HepG2 (cell line): ENCODE data around the gene ARG1. TPM values are rescaled to one million over a fixed set of nuclear protein-coding genes. Genes with fewer than 3 reads are reported as not detected.

Source experiments
- DPF2 ChIP-seq: sonication (generic); formaldehyde crosslinking; IDR thresholded peaks from 2 replicates; pipeline ENCODE4 v1.4.0; 2020; ENCODE audit warnings: mild to moderate bottlenecking, low read depth, missing genetic modification reagents, borderline replicate concordance
- FOXJ3 ChIP-seq: sonication (generic); formaldehyde crosslinking; IDR thresholded peaks from 2 replicates; pipeline ENCODE4 v1.4.0; 2020; ENCODE audit warnings: missing genetic modification reagents, mild to moderate bottlenecking, borderline replicate concordance
- HOXA3 ChIP-seq: sonication (generic); formaldehyde crosslinking; IDR thresholded peaks from 2 replicates; pipeline ENCODE4 v1.5.0; 2020; ENCODE audit warnings: missing genetic modification reagents
- LCORL ChIP-seq, 2 experiments: fragments of 450-650 bp in 1 of 2; sonication (generic) in 1 of 2; formaldehyde crosslinking in 1 of 2; IDR thresholded peaks; 2 replicates each; pipeline versions ENCODE4 v1.5.0 to v1.6.1; 2017 to 2020; ENCODE audit warnings: antibody characterized with exemption in 1 of 2, missing genetic modification reagents in 1 of 2
- NONO ChIP-seq, 2 experiments: fragments of 450-650 bp in 1 of 2; sonication (generic) in 1 of 2; formaldehyde crosslinking in 1 of 2; IDR thresholded peaks in 1 of 2; conservative IDR thresholded peaks in 1 of 2; 2 replicates each; pipeline versions ENCODE4 v1.6.1 to v1.8.0; 2017 to 2022; ENCODE audit warnings: mild to moderate bottlenecking in 1 of 2, missing genetic modification reagents in 1 of 2, moderate library complexity in 1 of 2
- NR2F2 ChIP-seq: IDR thresholded peaks from 2 replicates; pipeline ENCODE4 v1.6.1; 2012; ENCODE audit warnings: low read depth, inconsistent platforms, borderline replicate concordance
- SALL1 ChIP-seq: sonication (generic); formaldehyde crosslinking; IDR thresholded peaks from 2 replicates; pipeline ENCODE4 v1.8.0; 2022; ENCODE audit warnings: mild to moderate bottlenecking, missing genetic modification reagents
- SOX13 ChIP-seq, 3 experiments: fragments of 450-650 bp in 1 of 3; sonication (generic) in 1 of 3; formaldehyde crosslinking in 1 of 3; IDR thresholded peaks in 2 of 3; conservative IDR thresholded peaks in 1 of 3; 2 replicates each; pipeline versions ENCODE4 v1.5.0 to v1.6.1; 2016 to 2020; ENCODE audit warnings: antibody characterized with exemption in 1 of 3, mild to moderate bottlenecking in 1 of 3, missing compliant biosample characterization in 1 of 3, missing genetic modification reagents in 1 of 3, moderate library complexity in 1 of 3
- SOX6 ChIP-seq, 2 experiments: fragments of 450-650 bp in 1 of 2; sonication (generic) in 1 of 2; formaldehyde crosslinking in 1 of 2; IDR thresholded peaks; 2 replicates each; pipeline versions ENCODE4 v1.4.0 to v1.6.1; 2017 to 2020; ENCODE audit warnings: antibody characterized with exemption in 1 of 2, mild to moderate bottlenecking in 1 of 2, missing genetic modification reagents in 1 of 2
- STAG1 ChIP-seq: sonication (generic); formaldehyde crosslinking; IDR thresholded peaks from 2 replicates; pipeline ENCODE4 v1.4.0; 2020; ENCODE audit warnings: missing genetic modification reagents
- TGIF2 ChIP-seq: IDR thresholded peaks from 2 replicates; pipeline ENCODE4 v1.6.1; 2016; ENCODE audit warnings: control low read depth, missing compliant biosample characterization
- U2AF1 ChIP-seq: fragments of 200-400 bp; formaldehyde crosslinking; optimal IDR thresholded peaks from 2 replicates; pipeline ENCODE3; 2017; ENCODE audit warnings: mild to moderate bottlenecking, low read depth, low read length
- ZFX ChIP-seq: sonication (generic); formaldehyde crosslinking; IDR thresholded peaks from 2 replicates; pipeline ENCODE4 v1.4.0; 2020; ENCODE audit warnings: mild to moderate bottlenecking, low read depth, missing genetic modification reagents, moderate library complexity
- ZNF264 ChIP-seq: sonication (generic); formaldehyde crosslinking; IDR thresholded peaks from 2 replicates; pipeline ENCODE4 v1.4.0; 2020; ENCODE audit warnings: missing genetic modification reagents
- ZNF451 ChIP-seq: sonication (generic); formaldehyde crosslinking; IDR thresholded peaks from 2 replicates; pipeline ENCODE4 v1.5.0; 2020; ENCODE audit warnings: mild to moderate bottlenecking, missing genetic modification reagents
- ZNF75D ChIP-seq: sonication (generic); formaldehyde crosslinking; IDR thresholded peaks from 2 replicates; pipeline ENCODE4 v1.8.1; 2023; ENCODE audit warnings: missing genetic modification reagents, mild to moderate bottlenecking, borderline replicate concordance
- polyA plus RNA-seq, 8 experiments: library from polyadenylated mRNA; depleted of rRNA in 3 of 8; stranded (reverse) in 7 of 8; unstranded in 1 of 8; fragments of >200 nt; fragmentation: Illumina TruSeq in 4 of 8; extraction: Trizol in 4 of 8; gene quantifications; 2 replicates each; pipeline versions ENCODE4 v1.2.1 to v1.2.3, GENCODE V29; 2011 to 2016; ENCODE audit warnings: low read depth in 4 of 8, missing spikeins in 1 of 8, mixed read lengths in 1 of 8; ENCODE audit not compliant: insufficient read depth in 1 of 8
- total RNA-seq, 5 experiments: library from RNA; depleted of rRNA; stranded (reverse); fragments of >200 nt; fragmentation: Illumina TruSeq; extraction: Trizol; gene quantifications; 2 replicates each; pipeline ENCODE4 v1.2.3, GENCODE V29; 2016; ENCODE audit warnings: low read depth in 1 of 5
- TF ChIP-seq, protein P1 (sequence below): sonication (generic); formaldehyde crosslinking; IDR thresholded peaks from 2 replicates; pipeline ENCODE4 v1.4.0; 2020; ENCODE audit warnings: missing genetic modification reagents
- TF ChIP-seq, protein P2 (sequence below): sonication (generic); formaldehyde crosslinking; IDR thresholded peaks from 2 replicates; pipeline ENCODE4 v1.4.0; 2020; ENCODE audit warnings: missing genetic modification reagents; ENCODE audit errors: not compliant biosample characterization
- TF ChIP-seq, protein P3 (sequence below): sonication (generic); formaldehyde crosslinking; IDR thresholded peaks from 2 replicates; pipeline ENCODE4 v1.5.0; 2020; ENCODE audit warnings: missing genetic modification reagents
- TF ChIP-seq, protein P4 (sequence below): sonication (generic); formaldehyde crosslinking; IDR thresholded peaks from 2 replicates; pipeline ENCODE4 v1.5.0; 2020; ENCODE audit warnings: missing genetic modification reagents, mild to moderate bottlenecking, borderline replicate concordance
- TF ChIP-seq, protein P5 (sequence below): sonication (generic); formaldehyde crosslinking; IDR thresholded peaks from 2 replicates; pipeline ENCODE4 v1.8.0; 2022; ENCODE audit warnings: low read depth, missing genetic modification reagents

The ARG1 gene
- total and polyA plus RNA-seq, 2 of the 13 experiments (the other 11 are each of a cell fraction or from before 2014, with no cell fraction given): 2.2 to 11.2 TPM

DNA sequence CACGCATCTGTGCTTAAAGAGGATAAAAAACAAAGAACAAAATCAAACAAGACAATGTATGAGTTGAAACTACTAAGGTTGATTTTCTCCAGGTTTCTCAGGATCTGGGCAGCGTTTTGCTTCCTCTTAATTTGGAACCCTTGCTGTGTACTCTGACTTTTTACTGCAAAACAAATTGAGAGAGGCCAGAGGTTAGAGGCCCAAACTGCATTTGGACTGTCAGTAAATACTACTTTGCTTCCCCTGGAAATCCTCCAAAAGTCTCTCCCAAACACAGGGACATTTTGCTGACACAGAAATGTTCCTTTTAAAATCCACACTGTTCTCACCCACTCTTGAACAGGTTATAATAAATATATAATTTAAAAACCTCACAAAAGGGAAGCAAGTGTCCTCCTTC is 1.1 kb downstream of the ARG1 start (continued):
- TF ChIP-seq, protein P1, sequence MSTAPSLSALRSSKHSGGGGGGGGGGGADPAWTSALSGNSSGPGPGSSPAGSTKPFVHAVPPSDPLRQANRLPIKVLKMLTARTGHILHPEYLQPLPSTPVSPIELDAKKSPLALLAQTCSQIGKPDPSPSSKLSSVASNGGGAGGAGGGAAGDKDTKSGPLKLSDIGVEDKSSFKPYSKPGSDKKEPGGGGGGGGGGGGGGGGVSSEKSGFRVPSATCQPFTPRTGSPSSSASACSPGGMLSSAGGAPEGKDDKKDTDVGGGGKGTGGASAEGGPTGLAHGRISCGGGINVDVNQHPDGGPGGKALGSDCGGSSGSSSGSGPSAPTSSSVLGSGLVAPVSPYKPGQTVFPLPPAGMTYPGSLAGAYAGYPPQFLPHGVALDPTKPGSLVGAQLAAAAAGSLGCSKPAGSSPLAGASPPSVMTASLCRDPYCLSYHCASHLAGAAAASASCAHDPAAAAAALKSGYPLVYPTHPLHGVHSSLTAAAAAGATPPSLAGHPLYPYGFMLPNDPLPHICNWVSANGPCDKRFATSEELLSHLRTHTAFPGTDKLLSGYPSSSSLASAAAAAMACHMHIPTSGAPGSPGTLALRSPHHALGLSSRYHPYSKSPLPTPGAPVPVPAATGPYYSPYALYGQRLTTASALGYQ: peak; percentile 84; the same call in 1 of the 2 replicates
- TF ChIP-seq HOXA3 (CRISPR knock-in tag) (peak; percentile 51; the same call in 1 of the 2 replicates), LCORL (IDR thresholded peaks at IDR 0.05) (peak; percentile 36; the same call in 1 of the 2 replicates), LCORL (CRISPR knock-in tag; IDR thresholded peaks at IDR 0.05) (peak; percentile 99), FOXJ3 (peak; percentile 89; the same call in 1 of the 2 replicates), SOX13 (IDR thresholded peaks at IDR 0.05) (no peak), SOX13 (CRISPR knock-in tag; conservative IDR thresholded peaks at IDR 0.05 in 1 of 2, IDR thresholded peaks at IDR 0.05 in 1 of 2) (peak in 1 of 2 experiments; percentile 68; a peak in 2 of 4 replicates), ZNF451 (CRISPR knock-in tag) (no peak), SOX6 (IDR thresholded peaks at IDR 0.05) (no peak), SOX6 (CRISPR knock-in tag; IDR thresholded peaks at IDR 0.05) (peak; percentile 76), SALL1 (CRISPR knock-in tag) (peak; percentile 65; the same call in 1 of the 2 replicates), NR2F2 (peak; percentile 99), ZNF264 (CRISPR knock-in tag) (peak; percentile 82; the same call in 1 of the 2 replicates), STAG1 (CRISPR knock-in tag) (no peak), TGIF2 (no peak), ZNF75D (no peak), NONO (IDR thresholded peaks at IDR 0.05) (no peak), NONO (CRISPR knock-in tag; conservative IDR thresholded peaks at IDR 0.05) (peak; percentile 80), ZFX (CRISPR knock-in tag) (peak; percentile 46; the same call in 1 of the 2 replicates), U2AF1 (no peak), DPF2 (CRISPR knock-in tag) (peak; percentile 76; the same call in 1 of the 2 replicates)
- TF ChIP-seq, protein P2, sequence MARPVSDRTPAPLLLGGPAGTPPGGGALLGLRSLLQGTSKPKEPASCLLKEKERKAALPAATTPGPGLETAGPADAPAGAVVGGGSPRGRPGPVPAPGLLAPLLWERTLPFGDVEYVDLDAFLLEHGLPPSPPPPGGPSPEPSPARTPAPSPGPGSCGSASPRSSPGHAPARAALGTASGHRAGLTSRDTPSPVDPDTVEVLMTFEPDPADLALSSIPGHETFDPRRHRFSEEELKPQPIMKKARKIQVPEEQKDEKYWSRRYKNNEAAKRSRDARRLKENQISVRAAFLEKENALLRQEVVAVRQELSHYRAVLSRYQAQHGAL (CRISPR knock-in tag): no peak
- TF ChIP-seq, protein P3, sequence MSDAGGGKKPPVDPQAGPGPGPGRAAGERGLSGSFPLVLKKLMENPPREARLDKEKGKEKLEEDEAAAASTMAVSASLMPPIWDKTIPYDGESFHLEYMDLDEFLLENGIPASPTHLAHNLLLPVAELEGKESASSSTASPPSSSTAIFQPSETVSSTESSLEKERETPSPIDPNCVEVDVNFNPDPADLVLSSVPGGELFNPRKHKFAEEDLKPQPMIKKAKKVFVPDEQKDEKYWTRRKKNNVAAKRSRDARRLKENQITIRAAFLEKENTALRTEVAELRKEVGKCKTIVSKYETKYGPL (CRISPR knock-in tag): no peak
- TF ChIP-seq, protein P4, sequence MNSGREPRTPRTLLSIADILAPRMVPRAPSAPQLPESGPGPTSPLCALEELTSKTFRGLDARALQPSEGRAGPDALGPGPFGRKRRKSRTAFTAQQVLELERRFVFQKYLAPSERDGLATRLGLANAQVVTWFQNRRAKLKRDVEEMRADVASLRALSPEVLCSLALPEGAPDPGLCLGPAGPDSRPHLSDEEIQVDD: no peak
- TF ChIP-seq, protein P5, sequence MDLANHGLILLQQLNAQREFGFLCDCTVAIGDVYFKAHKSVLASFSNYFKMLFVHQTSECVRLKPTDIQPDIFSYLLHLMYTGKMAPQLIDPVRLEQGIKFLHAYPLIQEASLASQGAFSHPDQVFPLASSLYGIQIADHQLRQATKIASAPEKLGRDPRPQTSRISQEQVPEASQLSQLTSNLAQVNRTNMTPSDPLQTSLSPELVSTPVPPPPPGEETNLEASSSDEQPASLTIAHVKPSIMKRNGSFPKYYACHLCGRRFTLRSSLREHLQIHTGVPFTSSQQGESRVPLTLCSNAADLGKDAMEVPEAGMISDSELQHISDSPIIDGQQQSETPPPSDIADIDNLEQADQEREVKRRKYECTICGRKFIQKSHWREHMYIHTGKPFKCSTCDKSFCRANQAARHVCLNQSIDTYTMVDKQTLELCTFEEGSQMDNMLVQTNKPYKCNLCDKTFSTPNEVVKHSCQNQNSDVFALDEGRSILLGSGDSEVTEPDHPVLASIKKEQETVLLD: no peak
